IPS-15b (cell line): Measurements from ENCODE around the gene NEURL4.

Experiments
- H3K27me3 ChIP-seq: one replicate; pipeline ENCODE4 v1.6.1; 2013; ENCODE audit warnings: low read length; ENCODE audit not compliant: control insufficient read depth, insufficient read depth
- H3K36me3 ChIP-seq: one replicate; pipeline ENCODE4 v1.6.1; 2013; ENCODE audit warnings: low read length; ENCODE audit not compliant: control insufficient read depth, insufficient read depth
- H3K4me1 ChIP-seq: one replicate; pipeline ENCODE4 v1.6.1; 2013; ENCODE audit warnings: mild to moderate bottlenecking, low read length; ENCODE audit not compliant: control insufficient read depth, insufficient read depth
- H3K4me3 ChIP-seq: one replicate; pipeline ENCODE4 v1.5.1; 2013; ENCODE audit warnings: low read depth, low read length
- H3K9ac ChIP-seq: one replicate; pipeline ENCODE4 v1.6.1; 2013; ENCODE audit warnings: low read depth, mild to moderate bottlenecking, low read length
- H3K9me3 ChIP-seq: one replicate; pipeline ENCODE4 v1.6.1; 2013; ENCODE audit warnings: mild to moderate bottlenecking, low read length; ENCODE audit not compliant: control insufficient read depth, insufficient read depth

Gene NEURL4

GRCh38 chr17:7356072-7356549, 27.0 kb upstream of the NEURL4 start:
- Histone ChIP-seq H3K9ac (no peak overlapping the region), H3K4me3 (peak overlapping the region; percentile 49)

GRCh38 chr17:7355573-7355972, 26.4 kb upstream of the NEURL4 start:
- Histone ChIP-seq H3K9ac (no peak overlapping the region), H3K9me3 (no peaks in the 10 kb centered on the region), H3K27me3 (peaks cover 2% of the 10 kb centered on the region), H3K36me3 (no peaks in the 10 kb centered on the region), H3K4me1 (no peaks in the 10 kb centered on the region), H3K4me3 (no peak overlapping the region)

More at GRCh38 chr17:7356072-7356549, 27.0 kb upstream of the NEURL4 start:
- peaks cover 2% of the 10 kb centered on the region for H3K27me3 ChIP-seq
- no peaks in the 10 kb centered on the region for H3K4me1 ChIP-seq
- no peaks in the 10 kb centered on the region for H3K9me3 ChIP-seq
- H3K36me3 ChIP-seq = no peaks in the 10 kb centered on the region

GRCh38 chr17:7355053-7355452, 25.9 kb upstream of the NEURL4 start, which contains the start of gene TMEM95:
Gene TMEM95 (plus strand): TSS chr17:7355156. CDS start chr17:7355205, 49 bp downstream.
- Histone ChIP-seq H3K4me3 (no peak within 1 kb of the TSS), H3K4me1 (no peaks in the 10 kb centered on the region), H3K36me3 (no peaks in the 10 kb centered on the region), H3K27me3 (peaks cover 2% of the 10 kb centered on the region), H3K9me3 (no peaks in the 10 kb centered on the region), H3K9ac (no peak within 1 kb of the TSS)

GRCh38 chr17:7354262-7354843, 25.2 kb upstream of the NEURL4 start:
- Histone ChIP-seq H3K4me1 (peaks cover 5% of the 10 kb centered on the region), H3K9ac (no peak overlapping the region), H3K9me3 (no peaks in the 10 kb centered on the region), H3K27me3 (peaks cover 2% of the 10 kb centered on the region), H3K36me3 (no peaks in the 10 kb centered on the region), H3K4me3 (no peak overlapping the region)

- Histone ChIP-seq H3K36me3 (no peaks in the 10 kb centered on the region), H3K9ac (no peak overlapping the region), H3K4me3 (peak overlapping the region; percentile 83), H3K9me3 (no peaks in the 10 kb centered on the region), H3K27me3 (peaks cover 2% of the 10 kb centered on the region), H3K4me1 (peaks cover 5% of the 10 kb centered on the region)
Measured at GRCh38 chr17:7352910-7353635, 23.9 kb upstream of the NEURL4 start.

GRCh38 chr17:7352503-7352889, 23.4 kb upstream of the NEURL4 start:
- Histone ChIP-seq H3K9me3 (no peaks in the 10 kb centered on the region), H3K9ac (no peak overlapping the region), H3K4me3 (peak overlapping the region; percentile 83), H3K4me1 (peaks cover 5% of the 10 kb centered on the region), H3K27me3 (peaks cover 2% of the 10 kb centered on the region), H3K36me3 (no peaks in the 10 kb centered on the region)

- Histone ChIP-seq H3K4me3 (peak within 1 kb of the TSS; percentile 83), H3K27me3 (no peaks in the 10 kb centered on the region), H3K9ac (peak within 1 kb of the TSS; percentile 79), H3K36me3 (no peaks in the 10 kb centered on the region), H3K9me3 (no peaks in the 10 kb centered on the region), H3K4me1 (peaks cover 5% of the 10 kb centered on the region)
Measured at GRCh38 chr17:7351665-7352502, 22.7 kb upstream of the NEURL4 start, which contains the start of gene KCTD11. Gene KCTD11 (plus strand): TSS chr17:7352162.

- Histone ChIP-seq H3K4me1 (peaks cover 5% of the 10 kb centered on the region), H3K36me3 (no peaks in the 10 kb centered on the region), H3K4me3 (no peak overlapping the region), H3K27me3 (no peaks in the 10 kb centered on the region), H3K9ac (no peak overlapping the region), H3K9me3 (no peaks in the 10 kb centered on the region)
Measured at GRCh38 chr17:7348478-7349242, 19.5 kb upstream of the NEURL4 start.

GRCh38 chr17:7347630-7348477, 18.7 kb upstream of the NEURL4 start:
- no peak overlapping the region for H3K9ac ChIP-seq

GRCh38 chr17:7346761-7347614, 17.9 kb upstream of the NEURL4 start:
- Histone ChIP-seq H3K36me3 (no peaks in the 10 kb centered on the region), H3K4me3 (no peak overlapping the region), H3K27me3 (no peaks in the 10 kb centered on the region), H3K4me1 (peaks cover 5% of the 10 kb centered on the region), H3K9ac (no peak overlapping the region), H3K9me3 (no peaks in the 10 kb centered on the region)

More at GRCh38 chr17:7347630-7348477, 18.7 kb upstream of the NEURL4 start:
- H3K36me3 ChIP-seq = no peaks in the 10 kb centered on the region
- peaks cover 5% of the 10 kb centered on the region for H3K4me1 ChIP-seq
- H3K9me3 ChIP-seq = no peaks in the 10 kb centered on the region
- no peaks in the 10 kb centered on the region for H3K27me3 ChIP-seq
- no peak overlapping the region for H3K4me3 ChIP-seq
